B cell (primary cell): ENCODE results near the gene MAPRE3. TPM values are rescaled to one million over a fixed set of nuclear protein-coding genes. Genes with fewer than 3 reads are reported as not detected.

Experiments
- ATAC-seq: fragments of 200-7000 bp; cut with Tn5 transposase; one replicate; pipeline ENCODE4 v1.10.0; 2021; ENCODE audit warnings: low read depth, mild to moderate bottlenecking, moderate number of reproducible peaks, moderate library complexity
- CTCF ChIA-PET: fragments of 350-600 bp; sonication (Branson Sonifier 250); formaldehyde crosslinking; loops from one replicate; lab custom pipeline; 2021; ENCODE audit warnings: antibody characterized with exemption, inconsistent platforms; lab: Charles Lee
- POLR2A ChIA-PET: fragments of 350-600 bp; sonication (Branson Sonifier 250); formaldehyde crosslinking; loops from one replicate; lab custom pipeline; 2021; ENCODE audit warnings: antibody characterized with exemption; lab: Charles Lee
- DNase-seq: peaks from one replicate; pipeline ENCODE4 v3.0.0; 2013
- H2AFZ ChIP-seq: 2 replicates; pipeline ENCODE4 v1.6.1; 2012; ENCODE audit warnings: mild to moderate bottlenecking, low read depth, low read length; ENCODE audit not compliant: insufficient read depth, poor library complexity, severe bottlenecking
- H3K27ac ChIP-seq, 2 donors: 1 replicate in 1 of 2; 2 replicates in 1 of 2; pipeline ENCODE4 v1.5.1; 2012 to 2013; ENCODE audit warnings: low read length in 2 of 2, mild to moderate bottlenecking in 2 of 2, moderate library complexity in 1 of 2
- H3K27me3 ChIP-seq, 4 experiments: fragments of 200-600 bp in 1 of 4; sonication (generic) in 1 of 4; replicated peaks in 1 of 4; 1 replicate in 2 of 4; 2 replicates in 2 of 4; pipeline versions ENCODE4 v1.6.1 to v1.7.0; 2013 to 2016; ENCODE audit warnings: low read length in 3 of 4, mild to moderate bottlenecking in 2 of 4, mixed read lengths in 1 of 4, moderate library complexity in 1 of 4; ENCODE audit not compliant: insufficient read depth in 4 of 4, control insufficient read depth in 3 of 4; ENCODE audit errors: control extremely low read depth in 1 of 4
- H3K36me3 ChIP-seq, 2 experiments: replicated peaks in 1 of 2; 1 replicate in 1 of 2; 2 replicates in 1 of 2; pipeline versions ENCODE4 v1.6.1 to v1.7.1; 2013; ENCODE audit warnings: low read length in 1 of 2; ENCODE audit not compliant: insufficient read depth in 2 of 2, control insufficient read depth in 1 of 2; ENCODE audit errors: control extremely low read depth in 1 of 2, extremely low read depth in 1 of 2
- H3K4me1 ChIP-seq, 2 donors: fragments of 200-600 bp in 1 of 2; sonication (generic) in 1 of 2; 1 replicate in 1 of 2; 2 replicates in 1 of 2; pipeline versions ENCODE4 v1.5.1 to v1.6.1; 2013 to 2017; ENCODE audit warnings: low read length in 2 of 2; ENCODE audit not compliant: control insufficient read depth in 2 of 2, insufficient read depth in 2 of 2
- H3K4me2 ChIP-seq: replicated peaks from 2 replicates; pipeline ENCODE3; 2012; ENCODE audit warnings: mild to moderate bottlenecking, low read depth, low read length; ENCODE audit not compliant: poor library complexity, severe bottlenecking
- H3K4me3 ChIP-seq, 5 experiments: fragments of 200-600 bp in 1 of 5; sonication (generic) in 1 of 5; 1 replicate in 3 of 5; 2 replicates in 2 of 5; pipeline versions ENCODE4 v1.5.1 to v1.7.0; 2011 to 2016; ENCODE audit warnings: low read length in 4 of 5, mild to moderate bottlenecking in 4 of 5, low read depth in 2 of 5, control low read depth in 1 of 5, moderate library complexity in 1 of 5; ENCODE audit not compliant: insufficient read depth in 1 of 5; ENCODE audit errors: control extremely low read depth in 1 of 5, extremely low read depth in 1 of 5
- H3K79me2 ChIP-seq: fragments of 200-600 bp; sonication (generic); one replicate; pipeline ENCODE4 v1.6.0; 2016; ENCODE audit warnings: low read length; ENCODE audit not compliant: control insufficient read depth, insufficient read depth
- H3K9ac ChIP-seq: fragments of 200-600 bp; sonication (generic); 2 replicates; pipeline ENCODE4 v1.6.1; 2017; ENCODE audit warnings: mild to moderate bottlenecking, low read length, moderate library complexity
- H3K9me3 ChIP-seq, 3 donors: one replicate each; pipeline versions ENCODE4 v1.6.1 to v1.7.1; 2013; ENCODE audit warnings: low read length in 2 of 3; ENCODE audit not compliant: control insufficient read depth in 2 of 3, insufficient read depth in 1 of 3; ENCODE audit errors: control extremely low read depth in 1 of 3
- H4K20me1 ChIP-seq: 2 replicates; pipeline ENCODE4 v1.6.0; 2012; ENCODE audit warnings: mild to moderate bottlenecking, low read length; ENCODE audit not compliant: insufficient read depth, control insufficient read depth, poor library complexity, severe bottlenecking
- H3K27ac Mint-ChIP-seq: one replicate; pipeline ENCODE4 v1.8.0; 2021; ENCODE audit warnings: mixed read lengths
- H3K27me3 Mint-ChIP-seq: one replicate; pipeline ENCODE4 v1.8.0; 2021; ENCODE audit warnings: mixed read lengths
- H3K4me1 Mint-ChIP-seq: one replicate; pipeline ENCODE4 v1.8.0; 2021; ENCODE audit warnings: mixed read lengths
- H3K4me3 Mint-ChIP-seq: one replicate; pipeline ENCODE4 v1.8.0; 2021; ENCODE audit warnings: mixed read lengths
- H3K9me3 Mint-ChIP-seq: one replicate; pipeline ENCODE4 v1.8.0; 2022; ENCODE audit warnings: mixed read lengths; ENCODE audit not compliant: insufficient read depth
- CTCF ChIP-seq: fragments of 200-600 bp; IDR thresholded peaks from one replicate; pipeline ENCODE4 v1.8.0; 2022; ENCODE audit warnings: antibody characterized with exemption, mild to moderate bottlenecking
- EZH2 ChIP-seq: IDR thresholded peaks from 2 replicates; pipeline ENCODE4 v1.6.1; 2012; ENCODE audit warnings: borderline replicate concordance, low read depth, mild to moderate bottlenecking, moderate library complexity, low read length; ENCODE audit not compliant: insufficient read depth, poor library complexity, severe bottlenecking
- WGBS: methylation state at CpG from one replicate; pipeline ENCODE4 v1.1.5; 2013; ENCODE audit warnings: missing lambda C conversion rate; ENCODE audit not compliant: insufficient coverage; 5-methylcytosine and 5-hydroxymethylcytosine counted together
- intact Hi-C: fragments of 100-400 bp; cut with micrococcal nuclease; formaldehyde crosslinking; loops from one replicate; pipeline ENCODE4 v1.10.0; 2022
- polyA plus RNA-seq: library from polyadenylated mRNA; depleted of rRNA; stranded (reverse); fragments of >200 nt; gene quantifications from 2 replicates; pipeline ENCODE4 v1.2.3, GENCODE V29; 2012
- total RNA-seq, 2 donors: library from RNA; stranded (reverse); fragments of 120-200 nt in 1 of 2; gene quantifications; 1 replicate in 1 of 2; 2 replicates in 1 of 2; pipeline versions ENCODE4 v1.2.3 to v1.2.4, GENCODE V29; 2013 to 2022

Gene MAPRE3
- total and polyA plus RNA-seq, 2 donors (not counting 1 experiment from before 2014, with no cell fraction given), result 5.4 to 9.8 TPM

- Histone ChIP-seq H3K4me2 (no peak overlapping the region), H3K27ac (no peak overlapping the region), H3K27me3 (peaks cover 0 to 6% (median 2%) of the 10 kb centered on the region in 4 experiments), H4K20me1 (no peaks in the 10 kb centered on the region), H2AFZ (no peak overlapping the region), H3K4me3 (no peak overlapping the region), H3K9me3 (no peaks in the 10 kb centered on the region), H3K36me3 (no peaks in the 10 kb centered on the region), H3K9ac (no peak overlapping the region), H3K79me2 (no peaks in the 10 kb centered on the region), H3K4me1 (peaks cover 2 to 3% of the 10 kb centered on the region in 2 donors)
- CTCF ChIA-PET, result interaction anchor here (0.7 to 2.9 kb wide), 6 partner anchors 8 to 73 kb away, joined by 3 to 16 read pairs (median 3); no protein-coding TSS in a partner anchor
- no peak for DNase-seq
- POLR2A ChIA-PET, result no interaction called here
- Mint-ChIP-seq H3K27ac (no peak overlapping the region), H3K4me1 (peaks cover 5% of the 10 kb centered on the region), H3K27me3 (peaks cover 26% of the 10 kb centered on the region), H3K9me3 (no peaks in the 10 kb centered on the region), H3K4me3 (no peak overlapping the region)
- WGBS, result 91% methylated on average over 4 of the region's 5 CpGs
- no peak for ATAC-seq
- intact Hi-C loops, result no loop called here
- TF ChIP-seq EZH2 (no peak), CTCF (no peak)
Observed at GRCh38 chr2:26976237-26976636, 5.8 kb downstream of the MAPRE3 start.

GRCh38 chr2:26977012-26977411, 6.6 kb downstream of the MAPRE3 start:
- CTCF ChIA-PET, result interaction anchor here (2.9 kb wide), 1 partner anchor 15 kb away, joined by 16 read pairs; no protein-coding TSS in a partner anchor
- Histone ChIP-seq H3K9me3 (no peaks in the 10 kb centered on the region), H3K4me1 (no peaks in the 10 kb centered on the region), H3K4me2 (no peak overlapping the region), H3K79me2 (no peaks in the 10 kb centered on the region), H3K27ac (no peak overlapping the region), H3K36me3 (no peaks in the 10 kb centered on the region), H2AFZ (no peak overlapping the region), H3K4me3 (no peak overlapping the region), H3K27me3 (peaks cover 0 to 6% (median 2%) of the 10 kb centered on the region in 4 experiments), H3K9ac (no peak overlapping the region), H4K20me1 (no peaks in the 10 kb centered on the region)
- peaks cover 26% of the 10 kb centered on the region for H3K27me3 Mint-ChIP-seq
- TF ChIP-seq EZH2, result no peak
- DNase-seq (no peak), ATAC-seq (no peak)
- POLR2A ChIA-PET, result no interaction called here
- H3K4me3 Mint-ChIP-seq, result no peak overlapping the region
- intact Hi-C loops, result no loop called here
- no peaks in the 10 kb centered on the region for H3K4me1 Mint-ChIP-seq
- 100% methylated on average over 1 of the region's 2 CpGs for WGBS
- H3K27ac Mint-ChIP-seq, result no peak overlapping the region
- H3K9me3 Mint-ChIP-seq, result no peaks in the 10 kb centered on the region
